Measurements from ENCODE around the gene STK33.

Gene STK33

DNA sequence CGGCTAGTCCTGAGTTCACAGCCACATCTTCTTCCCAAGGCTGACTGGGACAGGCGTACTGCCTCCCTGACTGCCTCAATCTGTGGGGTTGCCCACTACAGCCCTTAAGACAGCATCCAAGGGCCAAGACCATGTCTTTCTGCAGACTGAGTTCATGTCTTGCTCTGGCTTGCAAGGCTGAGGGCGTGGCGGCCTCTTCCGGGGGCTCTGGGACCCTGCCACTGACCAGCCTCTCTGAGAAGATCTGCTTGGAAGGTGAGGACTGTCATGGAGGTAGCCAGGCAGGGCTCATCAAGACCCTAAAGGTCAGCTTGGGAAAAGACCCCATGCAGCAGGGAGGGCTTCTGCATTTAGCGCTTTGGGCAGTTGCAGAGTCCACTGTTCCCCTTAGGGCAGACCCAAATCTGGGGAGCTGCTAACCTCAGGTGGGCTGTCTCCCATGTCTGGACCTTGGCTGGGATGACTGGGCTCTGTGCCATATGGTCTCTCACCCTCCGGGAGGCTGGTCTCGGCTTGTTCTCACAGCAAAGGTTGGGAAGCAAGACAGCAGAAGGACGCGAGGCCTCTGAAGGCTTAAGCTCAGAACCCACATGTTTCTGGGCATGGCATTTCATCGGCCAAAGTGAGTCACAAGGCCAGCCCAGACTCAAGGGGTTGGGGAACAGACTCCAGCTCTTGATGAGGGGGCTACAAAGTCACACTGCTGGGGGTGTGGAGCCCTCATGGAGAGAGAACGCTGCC is 221.2 kb downstream of the STK33 start:
- DNase-seq (ENCODE audit: low read depth), result no peak

DNA sequence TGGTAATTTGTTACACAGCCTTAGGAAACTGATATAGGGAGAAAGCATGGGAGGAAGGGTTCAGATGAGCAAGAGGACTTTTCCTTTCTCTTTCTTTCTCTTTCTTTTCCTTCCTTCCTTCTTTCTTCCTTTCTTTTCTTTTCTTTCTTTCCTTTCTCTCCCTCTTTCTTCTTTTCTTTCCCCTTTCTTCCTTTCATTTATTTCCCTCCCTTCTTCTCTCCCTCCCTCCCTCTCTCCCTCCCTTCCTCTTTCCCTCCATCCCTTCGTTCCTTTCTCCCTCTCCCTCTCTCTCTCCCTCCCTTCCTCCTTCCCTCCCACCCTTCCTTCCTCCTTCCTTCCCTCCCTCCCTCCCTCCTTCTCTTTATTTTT is 222.5 kb downstream of the STK33 start:
- DNase-seq (ENCODE audit: low read depth), result no peak

DNA sequence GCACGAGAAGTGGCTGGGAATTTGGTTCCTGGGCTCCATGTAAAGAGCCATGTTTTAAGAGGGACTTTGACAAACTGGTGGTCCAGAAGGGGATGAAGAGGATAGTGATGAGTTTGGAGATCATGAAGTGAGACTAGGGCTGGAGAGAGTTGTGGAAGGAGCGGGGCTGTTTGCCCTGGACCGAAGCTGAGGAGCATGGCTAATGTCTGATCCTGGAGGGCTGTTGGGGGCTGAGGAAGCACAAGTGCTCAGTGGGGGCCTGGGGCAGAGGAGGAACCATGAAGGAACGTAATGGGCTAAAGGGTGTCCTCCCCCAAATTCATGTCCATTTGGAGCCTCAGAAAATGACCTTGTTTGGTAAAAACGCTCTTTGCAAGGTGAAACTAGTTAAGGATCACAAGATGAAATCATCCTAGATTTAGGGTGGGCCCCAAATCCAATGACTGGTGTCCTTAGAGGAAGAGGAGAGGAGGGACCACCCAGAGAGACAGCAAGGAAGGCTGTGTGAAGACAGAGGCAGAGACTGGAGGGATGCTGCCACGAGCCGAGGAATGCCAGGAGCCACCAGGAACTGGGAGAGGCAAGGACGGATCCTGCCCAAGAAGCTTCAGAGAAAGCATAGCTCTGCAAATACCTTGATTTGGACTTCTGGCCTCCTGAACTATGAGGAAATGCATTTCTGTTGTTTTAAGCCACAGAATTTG is 223.1 kb downstream of the STK33 start:
- DNase-seq (ENCODE audit: low read depth), result no peak

DNA sequence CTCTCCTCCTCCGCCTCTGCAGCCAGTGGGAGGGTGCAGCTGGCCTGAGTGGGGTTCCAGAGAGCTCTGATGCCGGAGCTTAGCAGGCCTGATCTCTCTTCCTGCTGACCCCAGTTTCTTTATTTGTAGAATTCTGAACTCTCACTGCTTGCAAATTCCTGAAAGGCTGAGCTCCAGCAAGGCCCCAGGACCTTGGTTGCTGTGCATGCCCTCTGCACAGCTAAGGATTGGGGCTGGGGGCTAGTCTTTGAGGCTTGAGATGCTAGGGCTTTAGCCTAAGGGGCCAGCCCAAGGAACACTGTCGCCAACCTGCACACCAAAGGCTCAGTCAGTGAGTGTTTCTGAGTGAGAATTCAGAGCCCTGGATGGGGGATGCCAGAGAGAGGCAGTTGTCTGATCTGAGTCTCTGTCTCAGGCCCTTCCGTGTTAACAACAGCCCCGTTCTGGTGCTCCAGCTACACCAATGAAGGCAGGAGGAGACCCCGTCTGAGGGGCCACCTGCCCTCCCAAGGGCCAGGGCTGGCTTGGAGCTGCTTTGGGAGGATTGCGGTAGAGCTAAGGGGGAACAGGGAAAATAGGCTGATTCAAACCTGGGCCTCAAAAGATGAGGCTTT is 224.3 kb downstream of the STK33 start:
- DNase-seq (ENCODE audit: low read depth), result no peak

DNA sequence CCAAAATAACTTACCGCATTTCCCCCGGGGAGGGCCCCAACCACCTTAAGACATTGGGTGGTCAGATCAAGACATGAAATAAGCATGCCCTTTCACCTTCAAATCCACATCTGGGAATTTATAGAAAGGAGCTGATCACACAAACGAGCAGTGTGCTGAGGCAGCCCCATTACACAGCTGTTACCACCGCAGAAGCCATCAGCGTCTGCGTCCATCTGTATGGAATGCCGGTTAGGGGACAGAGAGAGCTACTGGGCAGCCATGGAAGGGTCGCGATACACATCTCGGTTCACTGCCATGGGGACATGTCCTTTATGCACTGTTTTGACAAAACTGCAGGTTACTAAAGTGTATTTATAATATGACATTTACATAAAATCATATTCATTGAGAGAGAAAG is 225.3 kb downstream of the STK33 start:
- no peak for DNase-seq (ENCODE audit: low read depth)

DNA sequence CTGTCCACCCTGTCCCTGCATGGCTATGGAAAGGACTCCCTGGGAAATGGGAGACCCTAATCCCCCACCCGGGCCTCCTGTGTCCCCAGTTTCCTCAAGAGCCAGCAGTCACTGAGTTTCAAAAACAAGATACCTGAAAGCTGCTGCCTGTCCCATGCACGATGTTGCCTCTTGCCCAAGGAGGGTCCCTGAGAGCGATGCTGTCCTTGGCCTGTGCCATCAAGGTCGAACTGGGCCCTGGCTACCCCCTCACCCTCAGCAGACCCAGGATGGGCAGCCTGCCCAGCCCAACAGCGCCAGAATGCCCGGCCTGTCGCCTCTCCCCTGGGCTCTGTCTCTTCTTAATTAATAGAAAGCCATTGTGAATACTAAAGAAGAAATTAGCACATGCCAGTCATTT is 225.8 kb downstream of the STK33 start:
- no peak for DNase-seq (ENCODE audit: low read depth)

DNA sequence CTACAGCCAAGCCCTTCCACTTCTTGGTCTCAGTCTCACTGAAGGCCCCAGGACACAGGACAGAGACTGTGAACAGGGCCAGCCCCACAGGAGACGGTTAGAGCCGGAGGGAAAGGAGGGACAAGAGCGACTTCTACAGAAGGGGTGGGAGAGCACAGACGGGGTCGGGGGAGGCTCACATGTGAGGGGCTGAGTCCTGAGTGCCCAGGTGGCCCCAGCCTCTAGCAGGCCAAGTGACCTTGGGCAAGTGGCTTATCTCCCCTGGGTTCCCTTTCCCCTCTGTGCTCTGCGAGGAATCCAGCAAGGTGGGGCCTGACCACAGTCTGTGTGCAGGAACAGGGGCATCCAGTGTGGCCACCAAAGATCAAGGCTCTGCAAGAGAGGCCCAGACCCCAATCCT is 227.7 kb downstream of the STK33 start:
- DNase-seq (ENCODE audit: low read depth), result no peak

DNA sequence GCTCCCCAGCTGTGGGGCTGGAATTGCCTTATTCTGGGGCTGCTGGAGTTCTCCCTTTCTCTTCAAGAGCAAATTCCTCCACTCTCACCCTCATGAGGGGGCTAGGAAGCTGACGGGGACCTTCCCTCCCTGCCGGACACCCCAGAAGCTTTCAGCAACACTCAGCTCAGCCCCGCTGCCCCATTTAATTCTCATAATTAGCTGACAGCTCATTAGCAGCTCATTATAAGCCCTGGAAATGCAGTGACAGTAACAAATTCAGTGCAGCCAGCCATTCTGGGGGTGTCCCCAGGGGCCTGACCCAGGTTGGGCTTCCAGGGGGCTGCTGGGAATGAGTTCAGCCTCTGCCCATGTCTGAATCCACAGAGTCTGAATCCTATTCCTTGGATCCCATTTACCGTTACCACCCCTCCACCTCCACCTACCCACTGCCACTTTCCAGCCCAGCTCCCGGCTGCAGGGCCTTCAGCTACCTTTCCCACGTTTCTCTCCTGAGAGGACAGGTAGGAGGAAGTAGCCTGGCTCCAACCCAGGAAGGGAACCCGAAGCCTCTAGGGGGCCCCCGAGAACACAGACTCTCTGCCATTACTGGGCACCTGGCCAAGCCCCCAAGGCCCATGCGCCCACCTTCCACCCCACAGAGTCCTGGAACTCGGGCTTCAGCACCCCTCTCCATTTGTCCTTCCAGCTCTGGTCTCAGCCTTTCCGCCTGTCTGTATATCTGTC is 228.6 kb downstream of the STK33 start:
- no peak for DNase-seq (ENCODE audit: low read depth)

DNA sequence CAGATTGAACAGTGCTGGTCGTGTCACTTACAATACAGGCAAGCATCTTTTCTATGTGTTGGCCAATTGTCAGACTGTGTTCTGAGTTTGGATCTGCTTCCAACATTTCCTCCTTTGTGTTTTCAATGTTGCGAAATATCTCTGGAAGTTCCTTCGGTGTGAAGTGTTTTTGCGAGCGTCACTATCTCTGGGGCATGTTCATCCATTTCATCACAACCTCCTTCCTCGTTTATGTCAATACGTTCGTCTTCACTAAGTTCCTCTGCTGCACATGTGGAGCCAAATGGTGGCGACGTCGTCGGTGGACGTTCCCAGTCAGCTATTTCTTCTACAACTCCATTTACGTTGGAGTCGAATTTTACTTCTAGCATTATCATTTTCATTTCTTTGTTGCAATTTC is 230.1 kb downstream of the STK33 start:
- DNase-seq (ENCODE audit: low read depth), result no peak

DNA sequence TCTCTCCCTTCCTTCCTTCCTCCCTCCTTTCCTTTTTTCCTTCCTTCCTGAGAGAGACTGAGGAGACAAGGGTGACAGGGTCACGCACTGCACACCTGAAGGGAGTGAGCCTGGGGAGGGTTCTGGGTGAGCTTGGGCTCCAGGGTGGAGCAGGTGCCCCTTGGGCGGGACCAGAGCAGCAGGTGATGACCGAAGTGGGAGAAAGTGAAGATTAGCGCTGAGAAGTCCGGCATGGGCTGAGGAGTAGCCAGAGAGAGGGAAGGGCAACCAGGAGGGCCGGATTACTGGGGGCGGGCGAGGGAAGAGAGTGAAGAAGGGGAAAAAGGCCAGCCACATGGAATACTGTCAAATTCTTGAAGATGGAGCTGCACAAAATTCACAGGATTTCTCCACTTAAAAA is 231.1 kb downstream of the STK33 start:
- DNase-seq (ENCODE audit: low read depth), result no peak

DNA sequence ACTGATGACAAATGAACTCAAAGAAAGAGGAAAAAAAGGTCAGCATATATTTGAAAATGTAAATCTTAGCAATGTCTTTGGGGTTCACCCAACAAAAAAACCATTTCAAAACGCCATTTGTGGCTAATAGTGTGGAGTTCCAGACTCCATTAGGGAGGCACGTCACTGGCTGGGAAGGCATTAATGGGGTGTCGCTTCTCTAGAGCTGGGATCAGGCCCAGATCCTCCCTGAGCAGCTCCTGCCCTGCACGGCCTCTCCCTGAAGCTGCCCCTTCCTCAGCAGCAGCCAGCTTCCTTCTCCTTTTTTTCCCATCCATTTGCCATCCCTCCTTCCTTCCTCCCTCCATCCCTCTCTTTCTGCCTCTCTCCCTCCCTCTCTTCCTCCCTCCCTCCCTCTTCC is 231.5 kb downstream of the STK33 start:
- DNase-seq (ENCODE audit: low read depth), result no peak

DNA sequence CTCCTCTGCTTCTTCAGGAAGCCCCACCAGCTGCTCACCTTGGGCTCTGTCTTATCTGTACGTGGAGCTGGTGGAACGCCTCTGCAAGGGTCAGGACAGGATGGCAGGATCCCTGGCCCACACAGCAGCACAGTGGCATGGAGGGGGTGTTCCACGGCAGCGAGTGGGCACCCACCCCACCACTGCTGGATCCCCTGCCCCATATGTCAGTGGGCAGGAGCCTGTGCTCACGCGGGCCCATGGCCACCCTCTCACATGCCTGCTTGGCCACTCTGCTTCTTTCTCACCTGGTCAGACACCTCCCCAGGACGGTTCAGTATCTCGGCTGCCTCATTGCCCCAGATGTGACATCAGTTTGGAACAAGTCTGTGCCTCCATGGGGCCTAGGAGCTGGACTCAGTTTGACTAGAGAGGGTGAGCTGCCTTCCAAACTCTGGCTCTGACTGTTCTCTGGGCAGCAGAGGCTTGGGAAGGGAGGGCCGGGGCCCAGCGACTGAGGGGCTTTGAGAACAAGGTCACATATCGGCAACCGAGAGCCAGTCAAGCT is 232.3 kb downstream of the STK33 start:
- no peak for DNase-seq (ENCODE audit: low read depth)

DNA sequence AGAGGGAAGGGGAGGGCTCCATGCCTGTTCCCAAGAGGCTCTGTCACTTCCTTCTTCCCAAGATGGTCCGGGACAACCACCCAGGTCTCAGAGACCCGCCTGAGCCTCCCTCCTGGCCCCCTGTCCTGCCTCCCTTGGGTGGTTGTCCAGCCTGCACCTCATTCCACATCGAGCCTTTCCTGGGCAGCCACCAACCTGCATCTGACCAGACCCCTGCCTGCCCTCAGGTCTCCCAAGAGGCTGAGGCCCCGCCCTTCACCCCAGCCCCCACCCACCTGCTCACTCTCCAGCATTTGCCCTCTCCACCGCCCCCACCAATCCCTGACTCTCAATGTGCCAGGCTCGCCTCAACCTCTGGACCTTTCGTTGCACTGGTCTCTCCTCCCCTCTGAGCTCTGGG is 232.8 kb downstream of the STK33 start:
- DNase-seq (ENCODE audit: low read depth), result no peak

DNA sequence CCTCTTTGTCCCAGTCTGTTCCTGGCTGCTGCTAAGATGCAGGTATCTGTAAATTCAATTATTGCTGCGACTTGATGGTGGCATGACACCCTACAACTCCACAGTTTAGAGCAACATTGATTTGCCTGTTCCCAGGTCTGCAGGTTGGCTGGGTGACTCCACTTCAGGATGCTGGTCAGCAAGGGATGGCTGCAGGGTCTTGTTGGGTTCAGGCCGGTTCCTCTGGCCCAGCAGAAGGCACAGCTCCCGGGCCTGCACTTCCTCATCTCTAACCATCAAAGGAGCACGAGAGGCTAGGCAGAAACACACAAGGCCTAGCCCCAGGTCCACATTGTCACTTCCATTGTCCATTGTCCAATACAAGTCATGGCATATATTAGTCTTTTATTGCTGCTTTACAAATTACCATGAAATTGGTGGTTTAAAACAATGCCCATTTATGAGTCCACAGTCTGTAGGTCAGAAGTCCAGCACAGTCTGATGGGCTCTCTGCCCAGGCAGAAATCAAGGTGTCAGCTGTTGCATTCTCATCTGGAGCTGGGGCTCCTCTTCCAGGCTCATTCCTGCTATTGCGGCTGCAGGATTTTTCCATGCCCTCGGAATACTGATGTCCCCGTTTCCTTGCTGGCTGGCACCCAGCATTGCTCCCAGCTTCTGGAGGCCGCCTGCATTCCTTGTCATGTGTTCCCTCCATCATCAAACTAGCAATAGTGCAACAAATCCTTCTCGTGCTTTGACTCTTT is 233.8 kb downstream of the STK33 start:
- DNase-seq (ENCODE audit: low read depth), result no peak

DNA sequence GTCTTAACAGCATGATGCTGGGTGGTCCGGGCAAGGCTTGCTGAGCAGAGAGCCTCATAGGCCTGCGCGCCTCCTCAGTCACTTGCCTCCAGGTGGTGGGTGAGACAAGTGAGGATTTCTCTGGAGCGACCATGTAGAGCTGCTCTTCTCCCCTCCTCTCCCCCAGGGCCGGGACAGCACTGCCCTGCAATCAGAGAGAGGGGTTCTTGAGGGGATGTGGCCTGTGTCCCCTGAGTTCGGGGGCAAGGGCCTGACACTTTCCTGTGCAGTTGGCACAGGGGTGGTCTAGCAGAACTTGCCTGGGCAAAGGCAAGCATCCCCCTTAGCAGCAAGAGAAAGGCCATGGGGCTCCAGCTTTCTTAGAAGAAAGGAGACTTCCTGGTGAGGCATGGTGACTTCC is 234.5 kb downstream of the STK33 start:
- DNase-seq (ENCODE audit: low read depth), result no peak

DNA sequence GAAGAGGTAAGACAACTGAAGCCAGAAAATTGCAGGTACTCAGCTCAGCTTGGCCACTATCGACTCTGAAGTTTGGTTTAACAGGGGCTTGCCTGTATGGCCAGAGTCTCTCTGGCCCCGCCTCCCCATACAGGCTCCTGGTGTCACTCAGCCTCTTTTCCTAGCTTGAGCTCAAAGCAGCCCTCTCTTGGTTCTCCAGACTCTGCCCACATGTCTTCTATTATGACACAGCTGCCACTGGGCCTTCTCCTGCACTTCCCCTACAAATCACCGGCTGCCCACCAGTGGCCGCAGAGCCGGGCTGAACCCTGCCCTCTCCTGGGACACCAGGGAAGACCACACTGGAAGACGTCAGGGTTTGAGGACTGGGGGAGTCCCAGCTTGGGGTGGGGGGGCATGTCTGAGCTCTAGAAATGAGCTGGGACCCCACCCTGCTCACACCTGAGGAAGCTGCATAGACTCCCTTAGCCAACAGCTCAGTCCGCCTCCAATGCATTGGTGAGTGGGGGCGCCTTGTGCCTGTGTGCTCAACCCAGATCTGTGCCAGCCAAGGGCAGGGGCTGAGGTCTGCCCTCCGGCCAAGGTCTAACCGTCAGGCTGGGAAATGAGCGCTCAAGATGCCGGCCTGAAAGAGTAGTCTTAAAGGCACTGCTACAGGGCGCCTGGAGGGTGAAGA is 236.0 kb downstream of the STK33 start:
- DNase-seq (ENCODE audit: low read depth), result no peak

DNA sequence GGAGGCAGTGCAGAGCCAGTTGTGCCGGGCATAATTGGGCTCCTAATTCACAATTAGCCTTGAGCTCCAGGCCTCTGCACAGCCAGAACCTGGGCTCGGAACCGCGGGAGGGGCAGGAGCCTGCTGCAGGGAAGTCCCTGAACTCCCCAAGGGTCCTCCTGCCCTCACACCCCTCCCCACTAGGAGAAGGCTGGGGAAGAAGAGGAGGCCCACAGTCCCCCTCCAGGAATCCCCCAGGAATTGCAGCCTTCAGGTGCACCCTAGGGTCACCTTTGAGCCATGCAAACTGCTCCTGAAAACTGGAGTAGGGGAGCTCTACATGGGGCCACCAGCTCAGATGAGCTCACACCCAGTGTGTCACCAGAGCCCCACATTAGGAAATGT is 236.5 kb downstream of the STK33 start:
- no peak for DNase-seq (ENCODE audit: low read depth)

DNA sequence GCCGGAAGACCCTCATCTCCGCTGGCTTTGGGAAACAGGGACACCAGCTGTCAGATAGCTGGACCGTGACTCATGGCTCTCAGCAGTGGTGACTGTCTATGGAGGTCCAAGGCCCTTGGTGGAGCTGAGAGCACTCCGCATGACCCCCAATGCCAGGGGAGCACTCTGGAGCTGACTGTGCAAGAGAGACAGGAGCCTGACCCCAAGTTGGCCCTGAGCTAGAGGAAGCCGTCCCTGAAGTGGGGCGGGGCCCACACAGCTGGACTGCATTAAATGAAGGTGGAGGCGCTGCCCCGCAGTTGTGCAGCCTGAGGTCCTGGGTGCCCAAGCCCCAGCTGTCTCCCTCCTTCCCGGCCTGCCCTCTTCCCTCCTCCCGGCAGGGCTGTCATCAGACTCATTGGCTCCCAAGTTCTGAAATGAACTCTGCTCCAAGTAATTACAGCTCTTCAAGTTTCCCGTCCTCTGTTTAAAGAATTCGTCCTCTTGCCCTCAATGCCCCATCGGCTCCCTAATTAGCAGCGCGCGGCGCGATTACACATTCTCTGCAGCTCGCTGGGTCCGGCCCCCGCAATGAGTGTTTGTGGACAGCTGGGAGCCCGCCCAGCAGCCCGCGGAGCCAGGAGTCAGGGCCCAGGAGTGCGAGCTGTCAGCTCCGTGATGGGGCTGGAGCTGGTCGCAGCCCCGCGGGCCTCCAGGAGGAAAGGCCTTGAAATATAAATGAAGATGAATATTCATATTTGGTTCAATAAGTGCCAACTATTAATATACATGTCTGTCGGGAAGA is 237.1 kb downstream of the STK33 start:
- no peak for DNase-seq (ENCODE audit: low read depth)

DNA sequence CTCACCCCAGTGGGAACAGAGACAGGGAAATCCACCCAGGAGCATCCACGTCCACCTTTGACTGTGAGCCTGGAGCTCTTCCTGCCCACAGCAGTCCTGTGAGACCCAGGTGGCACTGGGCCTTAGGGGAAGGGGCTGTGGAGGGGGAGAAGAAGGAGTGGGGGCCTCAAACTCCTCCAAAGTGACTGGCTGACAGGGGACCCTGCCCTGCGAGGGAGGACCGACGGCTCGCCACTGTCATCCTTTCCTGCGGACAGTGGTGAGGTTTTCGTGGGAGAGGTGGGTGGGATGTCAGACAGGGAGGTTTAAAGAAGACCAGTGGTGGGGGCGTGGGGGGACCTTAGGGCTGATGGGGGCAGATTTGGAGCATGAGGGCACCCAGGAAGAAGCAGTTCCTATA is 237.8 kb downstream of the STK33 start:
- no peak for DNase-seq (ENCODE audit: low read depth)

DNA sequence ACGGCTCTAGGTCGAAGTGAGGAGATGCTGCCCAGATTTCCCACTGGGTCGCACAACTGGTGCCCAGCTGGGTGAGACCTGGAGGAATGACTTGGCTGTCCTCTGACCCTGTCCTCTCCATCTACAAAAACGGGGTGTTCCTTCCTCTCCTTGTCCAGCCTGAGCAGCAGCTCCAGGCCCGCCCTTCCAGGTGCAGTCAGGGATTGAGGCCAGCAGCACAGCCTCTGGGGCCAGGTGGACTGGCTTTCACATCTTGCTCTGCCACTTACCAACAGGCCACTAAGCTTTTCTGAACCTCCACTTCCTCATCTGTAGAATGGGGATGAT is 238.6 kb downstream of the STK33 start:
- DNase-seq (ENCODE audit: low read depth), result no peak

Data from stimulated activated CD8-positive, alpha-beta memory T cell treated with anti-CD3 and anti-CD28 coated beads, Interleukin-7, amount 100 ng/mL, for 24 hours (primary cell).